Astrocyte (in vitro differentiated cells and primary cell): ENCODE results near the gene ENG.

Experiments used
- EZH2 ChIP-seq: IDR thresholded peaks from 2 replicates; pipeline ENCODE4 v1.6.1; 2012; ENCODE audit warnings: mild to moderate bottlenecking, low read length, inconsistent platforms; ENCODE audit not compliant: insufficient read depth
- TF ChIP-seq, protein P1 (sequence below): IDR thresholded peaks from 2 replicates; pipeline ENCODE4 v1.5.1; 2011; ENCODE audit warnings: low read depth, mild to moderate bottlenecking, inconsistent platforms, low read length, moderate library complexity; ENCODE audit not compliant: insufficient read depth

DNA sequence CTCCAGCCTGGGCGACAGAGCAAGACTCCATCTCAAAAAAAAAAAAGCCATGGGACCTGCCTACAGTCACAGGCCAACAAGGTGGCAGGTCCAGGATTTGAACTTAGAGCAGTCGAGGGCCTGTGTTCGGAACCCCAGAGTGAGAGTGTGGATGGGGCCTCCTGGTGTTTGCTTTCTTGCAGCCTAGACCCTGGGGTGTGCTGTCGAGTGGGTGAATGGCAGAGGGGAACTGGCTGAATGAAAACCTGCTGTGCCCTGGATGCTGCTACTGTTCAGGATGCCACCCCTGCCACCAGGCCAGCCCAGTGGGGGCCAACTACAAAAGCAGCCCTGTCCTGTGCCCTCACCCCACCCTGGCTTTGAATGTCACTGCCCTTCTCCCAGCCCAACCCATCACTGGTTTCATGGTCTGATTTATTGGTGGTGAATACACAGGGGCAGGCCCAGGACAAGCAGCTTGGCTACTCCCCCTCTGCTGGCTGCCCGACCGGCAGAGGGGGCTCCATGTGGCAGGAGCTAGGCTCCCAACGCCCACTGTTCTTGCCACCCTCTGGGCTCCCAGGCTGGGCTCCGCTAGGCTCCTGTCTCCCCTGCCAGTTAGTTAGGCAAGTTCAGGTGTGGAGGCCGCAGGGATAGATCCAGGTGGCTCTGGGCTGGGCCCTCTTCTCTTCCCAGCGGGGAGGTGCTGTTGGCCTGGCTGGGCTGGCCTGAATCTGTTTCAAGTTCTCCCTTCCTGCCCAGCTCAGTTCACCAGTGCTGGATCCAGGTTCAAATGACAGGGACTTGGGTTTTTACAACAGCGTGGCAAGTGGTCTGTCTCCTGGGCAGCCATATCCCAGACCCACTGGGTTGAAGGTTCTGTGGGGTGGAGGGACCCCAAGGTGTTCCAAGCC lies 39.6 kb downstream of the ENG start:
- TF ChIP-seq, protein P1, sequence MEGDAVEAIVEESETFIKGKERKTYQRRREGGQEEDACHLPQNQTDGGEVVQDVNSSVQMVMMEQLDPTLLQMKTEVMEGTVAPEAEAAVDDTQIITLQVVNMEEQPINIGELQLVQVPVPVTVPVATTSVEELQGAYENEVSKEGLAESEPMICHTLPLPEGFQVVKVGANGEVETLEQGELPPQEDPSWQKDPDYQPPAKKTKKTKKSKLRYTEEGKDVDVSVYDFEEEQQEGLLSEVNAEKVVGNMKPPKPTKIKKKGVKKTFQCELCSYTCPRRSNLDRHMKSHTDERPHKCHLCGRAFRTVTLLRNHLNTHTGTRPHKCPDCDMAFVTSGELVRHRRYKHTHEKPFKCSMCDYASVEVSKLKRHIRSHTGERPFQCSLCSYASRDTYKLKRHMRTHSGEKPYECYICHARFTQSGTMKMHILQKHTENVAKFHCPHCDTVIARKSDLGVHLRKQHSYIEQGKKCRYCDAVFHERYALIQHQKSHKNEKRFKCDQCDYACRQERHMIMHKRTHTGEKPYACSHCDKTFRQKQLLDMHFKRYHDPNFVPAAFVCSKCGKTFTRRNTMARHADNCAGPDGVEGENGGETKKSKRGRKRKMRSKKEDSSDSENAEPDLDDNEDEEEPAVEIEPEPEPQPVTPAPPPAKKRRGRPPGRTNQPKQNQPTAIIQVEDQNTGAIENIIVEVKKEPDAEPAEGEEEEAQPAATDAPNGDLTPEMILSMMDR: no peak
- no peak for TF ChIP-seq EZH2
